ENCODE data around the gene SORCS2. TPM values are rescaled to one million over a fixed set of nuclear protein-coding genes. Genes with fewer than 3 reads are reported as not detected.
"Not testable (repeated sequence)": the region's sequence is repeated elsewhere in the genome, so short reads cannot be mapped to it uniquely, and the experiment has no call there.

Gene SORCS2
- polyA plus RNA-seq, 1 donor: 8.5 TPM

DNA sequence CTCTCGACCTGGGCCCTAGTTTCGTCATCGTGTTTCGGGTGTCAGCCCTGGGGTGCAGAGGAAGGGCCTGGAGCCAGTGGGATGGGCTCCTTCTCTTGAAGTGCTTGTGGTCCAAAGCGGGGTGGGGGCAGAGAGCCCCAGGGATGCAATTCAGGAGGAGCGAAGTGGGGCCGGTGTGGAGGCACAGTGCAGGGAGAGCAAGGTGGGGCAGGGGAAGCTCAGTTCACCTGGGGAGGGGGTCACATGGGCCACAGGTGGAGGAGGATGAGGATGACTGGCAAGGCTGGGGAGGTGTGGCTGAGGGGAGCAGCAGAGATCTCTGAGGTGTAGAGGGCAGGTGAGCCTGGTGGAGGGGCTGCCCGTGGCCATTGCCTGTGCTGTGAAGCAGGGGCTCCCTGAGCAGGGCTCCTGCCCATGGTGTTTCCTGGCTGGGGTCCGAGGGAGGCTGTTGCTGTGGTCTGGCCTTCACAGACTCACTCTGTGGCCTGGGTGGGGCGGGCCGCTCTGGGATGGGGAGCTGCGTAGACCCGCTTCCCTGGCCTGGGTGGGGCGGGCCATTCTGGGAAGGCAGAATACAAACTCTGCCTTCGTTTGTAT is 6.9 kb downstream of the SORCS2 start:
- DNase-seq: no peak

DNA sequence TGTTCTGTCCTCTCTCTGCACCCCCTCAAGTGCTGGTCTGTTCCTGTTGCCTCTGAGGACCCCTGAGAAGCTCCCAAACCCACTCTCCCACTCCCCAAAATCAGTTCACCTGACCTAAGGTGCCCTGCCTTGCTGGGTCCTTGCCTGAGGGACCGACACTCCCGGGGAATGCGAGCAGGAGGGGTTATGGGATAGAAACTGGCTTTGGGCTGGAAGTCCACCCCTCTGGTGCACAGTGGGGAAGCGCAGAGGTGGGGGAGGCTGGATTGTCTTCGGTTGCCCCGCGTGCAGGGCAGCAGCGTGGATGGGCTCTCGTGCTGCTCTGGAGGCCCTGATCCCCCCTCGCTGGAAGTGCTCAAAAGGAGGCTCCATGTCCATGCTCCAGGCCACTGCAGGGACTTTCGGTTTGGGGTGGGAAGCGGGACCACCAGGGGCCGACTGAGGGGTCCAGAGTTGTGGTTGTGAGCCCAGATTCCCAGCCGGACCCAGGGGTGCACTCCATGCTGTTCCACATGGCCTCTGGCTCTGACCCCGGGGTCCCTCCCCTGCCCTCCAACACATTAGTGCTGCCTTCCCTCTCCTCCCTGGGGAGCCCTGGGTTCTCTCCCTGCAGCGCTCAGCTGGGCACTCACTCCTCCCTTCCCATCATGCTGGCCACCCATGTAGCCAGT is 7.6 kb downstream of the SORCS2 start:
- no peak for DNase-seq

DNA sequence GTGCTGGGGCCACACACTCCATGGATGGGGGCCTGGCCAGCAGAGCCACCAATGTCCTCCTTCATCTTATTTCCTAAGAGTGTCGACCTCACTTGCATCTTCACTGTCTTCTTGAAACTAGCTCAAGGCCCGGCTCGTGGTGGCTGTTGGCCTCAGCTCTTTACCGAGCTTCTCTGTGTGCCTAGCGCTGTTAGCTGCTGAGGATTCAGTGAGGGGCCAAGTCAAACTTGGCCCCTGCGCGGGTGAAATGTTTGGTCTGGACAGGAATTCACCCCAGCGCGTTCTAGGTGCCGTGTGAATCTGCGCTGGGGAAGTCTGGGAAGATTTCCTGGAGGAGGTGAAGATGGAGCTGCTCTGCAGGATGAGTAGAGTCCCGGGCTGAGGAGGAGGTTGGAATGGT is 8.5 kb downstream of the SORCS2 start:
- no peak for DNase-seq

DNA sequence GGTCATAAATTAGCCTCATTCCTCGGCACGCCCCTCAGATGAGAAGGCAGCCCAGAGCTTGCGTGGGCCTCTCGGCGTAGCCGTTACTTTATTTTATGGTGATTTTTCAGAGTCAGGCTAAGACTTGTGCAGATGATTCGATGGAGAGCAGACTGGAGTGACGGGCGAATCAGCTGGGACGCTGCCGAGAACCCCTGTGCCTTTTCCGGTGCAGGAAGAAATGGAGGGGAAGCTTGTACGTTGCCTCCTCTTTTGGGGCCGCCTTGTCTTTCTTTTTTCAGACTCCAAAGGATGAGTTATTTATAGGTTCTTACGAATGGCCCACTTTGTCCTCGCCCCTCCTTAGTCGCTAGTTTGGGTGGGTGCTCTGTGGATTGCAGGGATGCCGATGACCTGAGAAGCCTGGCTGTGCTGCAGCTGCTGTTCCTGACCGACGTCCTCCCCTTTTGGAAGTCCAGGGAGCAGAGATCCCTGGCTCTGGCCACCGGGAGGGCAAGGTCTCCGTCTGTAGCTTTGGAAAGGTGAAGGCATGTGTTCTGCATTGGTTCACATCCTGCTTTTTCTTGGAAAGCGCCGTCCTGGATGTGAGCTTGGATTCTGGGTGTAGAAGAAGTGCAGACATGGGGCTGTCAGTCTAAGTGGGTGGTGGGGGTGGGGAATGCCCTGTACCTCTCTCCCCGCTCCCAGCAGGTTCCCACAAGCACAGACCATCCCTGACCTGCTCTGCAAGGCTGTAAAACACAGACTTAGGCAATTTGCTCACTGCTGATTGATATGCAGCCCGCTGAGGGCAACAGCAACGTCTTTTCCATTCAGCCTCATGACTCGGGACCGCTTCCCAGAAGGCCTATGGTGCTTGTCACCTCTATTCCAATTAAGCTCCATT is 9.3 kb downstream of the SORCS2 start:
- no peak for DNase-seq

DNA sequence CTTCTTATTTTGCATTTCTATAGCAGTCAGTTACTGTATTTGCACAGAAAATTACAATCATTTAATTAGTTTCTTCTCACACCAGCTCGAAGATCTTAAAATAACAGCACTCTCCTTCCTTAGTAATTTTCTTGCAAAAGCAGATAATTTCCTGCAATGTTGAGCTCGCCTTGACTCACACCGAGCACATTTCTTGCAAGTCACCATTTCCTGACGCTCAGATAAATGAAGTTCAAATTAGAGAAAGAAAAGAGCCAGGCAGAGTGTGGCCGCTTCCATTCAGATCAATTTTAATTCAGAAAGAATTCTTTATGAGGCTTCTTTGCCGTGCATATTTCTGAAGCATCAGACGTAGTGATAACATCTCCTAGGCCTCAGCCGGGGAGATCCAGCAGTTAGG is 10.1 kb downstream of the SORCS2 start:
- no peak for DNase-seq

DNA sequence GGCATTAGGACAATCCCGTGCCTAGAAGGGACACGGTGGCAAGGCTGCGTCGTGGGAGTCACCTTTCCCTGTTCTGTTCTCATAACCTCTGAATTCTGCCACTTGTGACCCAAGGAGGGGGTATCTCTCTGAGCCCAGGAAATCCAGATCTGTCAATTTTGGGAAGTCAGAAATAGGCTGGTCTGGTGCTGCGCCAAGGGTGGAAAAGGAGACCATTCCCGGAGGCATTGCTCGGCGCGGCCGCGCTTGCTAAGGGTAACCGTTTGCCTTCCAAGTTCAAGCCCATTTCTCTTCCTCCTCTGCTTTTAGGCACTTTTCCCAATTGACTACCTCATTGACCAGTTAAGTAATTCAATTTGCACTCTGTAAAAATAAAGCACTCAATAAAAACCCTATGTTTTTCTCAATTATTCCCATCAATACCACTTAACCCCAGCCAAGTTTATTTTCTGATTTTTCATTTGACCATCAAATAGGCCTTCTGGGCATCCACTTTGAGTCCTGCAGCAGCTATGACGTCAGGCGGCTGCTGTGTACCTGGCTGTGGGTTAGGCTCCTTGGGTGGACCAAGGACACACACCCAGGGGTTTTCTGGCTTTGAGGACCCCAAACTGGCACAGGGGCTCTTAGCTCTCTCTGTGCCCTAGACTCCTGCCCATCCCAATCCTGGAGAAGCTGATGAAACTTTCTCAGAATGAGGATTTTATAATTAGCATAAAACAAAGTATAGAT is 12.5 kb downstream of the SORCS2 start:
- DNase-seq: no peak

DNA sequence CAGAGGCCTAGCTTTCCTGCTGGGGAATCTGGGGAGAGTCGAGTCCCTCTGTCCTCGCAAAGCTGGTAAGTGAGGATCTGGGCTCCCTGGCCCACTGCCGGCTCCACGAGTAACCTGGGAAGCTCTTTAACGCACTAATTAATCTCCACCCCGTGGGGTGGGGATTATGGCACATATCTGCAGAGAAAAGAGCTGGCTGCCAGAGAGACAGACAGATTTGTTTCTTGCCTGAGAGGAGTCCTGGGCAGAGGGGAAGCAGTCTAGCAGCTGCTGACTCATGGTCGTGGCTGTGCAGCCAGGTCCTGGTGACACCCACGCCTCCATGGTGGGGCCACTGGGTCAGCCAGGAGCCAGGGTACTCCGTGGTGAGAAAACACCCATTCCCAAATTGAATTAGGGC is 14.0 kb downstream of the SORCS2 start:
- DNase-seq: no peak

DNA sequence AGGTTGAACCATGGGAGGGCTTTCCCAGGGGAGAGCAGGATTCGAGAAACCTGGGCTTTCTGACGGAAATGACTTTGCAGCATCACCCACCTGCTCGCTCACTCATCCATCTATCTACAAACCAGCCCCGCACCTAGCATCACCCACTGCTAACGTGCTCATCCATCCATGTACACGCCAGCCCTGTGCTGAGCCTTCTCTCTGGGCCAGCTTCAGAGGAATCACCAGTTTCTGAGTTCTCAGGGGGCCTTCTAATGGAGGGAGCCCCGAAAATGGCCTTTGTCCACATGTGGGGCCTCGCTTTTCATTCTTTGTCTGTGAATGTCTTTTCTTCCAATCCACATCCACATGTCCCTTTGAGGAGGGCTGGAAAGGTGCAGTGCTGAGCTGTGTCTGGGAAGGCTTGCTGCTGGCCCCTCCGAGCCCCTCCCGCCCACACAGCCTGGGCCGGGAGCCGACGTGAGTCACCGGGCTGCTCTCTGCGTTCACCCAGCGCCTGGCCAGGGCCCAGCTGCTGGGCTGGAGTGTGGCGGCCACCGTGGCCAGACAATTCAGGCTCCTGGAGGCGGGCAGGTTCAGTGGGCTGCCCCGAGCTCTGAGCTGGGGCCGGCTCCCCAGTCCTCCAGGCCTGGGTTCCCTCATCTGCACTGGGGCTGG is 14.7 kb downstream of the SORCS2 start:
- DNase-seq: no peak

DNA sequence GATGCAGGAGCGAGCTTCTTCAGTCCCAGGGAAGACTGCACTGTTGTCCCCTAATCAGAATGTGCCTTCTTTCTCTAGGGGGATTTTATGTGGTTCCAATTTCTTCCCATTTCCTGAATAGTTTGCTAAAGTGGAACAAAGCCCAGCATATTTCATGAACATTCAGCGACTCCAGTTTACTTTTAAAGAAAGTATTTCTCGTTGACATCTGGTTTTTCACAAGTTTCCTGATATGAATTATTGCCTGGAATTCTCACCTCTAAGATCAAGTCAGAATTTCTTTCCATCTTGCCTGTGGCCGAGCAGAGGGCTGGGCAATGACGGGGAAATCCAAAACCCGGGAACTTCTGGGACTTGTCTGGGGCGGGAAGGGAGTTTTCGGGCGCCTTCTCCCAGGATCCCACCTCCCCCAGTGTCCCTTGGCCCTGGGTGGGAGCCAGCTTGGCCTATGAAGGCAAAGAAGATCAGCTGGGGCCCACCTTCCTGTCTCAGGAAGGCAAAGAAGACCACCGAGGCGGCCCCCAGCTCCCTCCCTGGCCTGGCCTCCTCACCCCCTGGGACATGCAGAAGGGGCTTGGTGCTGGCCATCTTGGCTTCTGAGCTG is 15.4 kb downstream of the SORCS2 start:
- no peak for DNase-seq

DNA sequence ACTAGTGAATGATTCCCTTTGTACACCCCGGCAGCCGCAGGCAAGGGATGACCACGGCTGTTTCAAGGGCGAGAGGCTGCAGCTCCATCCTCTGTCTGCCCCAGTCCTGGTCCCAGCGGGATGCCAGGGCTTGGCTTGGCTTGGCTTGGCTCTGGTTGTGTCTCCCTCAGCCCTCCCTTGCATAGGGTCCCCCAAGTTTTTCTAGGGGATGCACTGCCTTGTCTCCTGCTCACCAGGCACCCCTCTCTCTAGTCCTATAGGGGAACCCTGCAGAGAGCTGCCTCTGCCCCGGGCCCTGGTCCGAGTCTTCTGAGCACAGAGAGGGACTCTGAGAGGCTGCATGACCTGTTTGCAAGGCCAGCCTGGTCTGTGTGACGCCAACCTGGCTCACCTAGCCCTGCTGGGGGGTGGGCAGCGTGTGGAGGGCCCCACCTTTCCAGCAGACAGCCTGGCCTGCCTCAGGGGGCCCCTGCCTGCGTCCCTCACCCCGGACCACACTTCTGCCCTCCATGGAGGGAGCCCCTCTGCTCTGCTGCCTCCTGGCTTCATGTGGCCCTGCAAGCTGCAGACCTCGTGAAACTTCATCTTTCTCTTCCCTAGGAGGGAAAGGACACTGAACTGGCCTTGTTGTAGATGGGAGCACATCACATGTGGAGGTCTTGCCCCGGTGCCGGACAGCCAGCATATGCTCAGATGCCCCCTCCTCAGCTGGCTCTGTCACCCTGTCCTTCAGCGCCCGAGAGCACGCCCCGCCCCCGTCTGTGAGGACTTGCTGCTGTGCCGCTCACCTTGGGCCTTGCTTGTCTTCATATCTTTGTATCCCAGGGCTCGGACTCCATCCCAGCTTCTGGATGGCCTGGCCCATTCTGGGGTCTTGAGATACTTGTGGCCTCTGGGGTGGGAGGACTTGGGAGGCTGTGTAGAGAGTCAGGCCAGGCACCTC is 16.4 kb downstream of the SORCS2 start:
- DNase-seq: no peak

DNA sequence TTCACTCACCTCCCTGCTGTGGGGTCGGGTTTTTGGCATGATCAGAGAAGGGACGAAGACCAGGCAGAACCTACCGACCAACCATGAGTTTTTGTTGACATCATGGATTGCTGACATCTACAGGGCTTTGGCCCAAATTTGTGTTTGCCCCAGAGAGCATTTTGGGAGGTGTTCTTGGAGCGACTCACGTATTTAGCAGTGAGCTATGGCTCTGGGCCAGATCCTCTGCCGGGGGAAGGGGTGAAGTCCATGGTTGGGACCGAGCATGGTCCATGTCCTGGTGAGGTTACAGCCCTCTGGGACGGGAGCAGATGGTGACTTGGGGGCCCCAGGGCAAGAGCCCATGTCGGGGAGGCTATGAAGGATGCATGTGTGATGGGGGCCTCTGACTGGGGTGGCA is 17.4 kb downstream of the SORCS2 start:
- no peak for DNase-seq

DNA sequence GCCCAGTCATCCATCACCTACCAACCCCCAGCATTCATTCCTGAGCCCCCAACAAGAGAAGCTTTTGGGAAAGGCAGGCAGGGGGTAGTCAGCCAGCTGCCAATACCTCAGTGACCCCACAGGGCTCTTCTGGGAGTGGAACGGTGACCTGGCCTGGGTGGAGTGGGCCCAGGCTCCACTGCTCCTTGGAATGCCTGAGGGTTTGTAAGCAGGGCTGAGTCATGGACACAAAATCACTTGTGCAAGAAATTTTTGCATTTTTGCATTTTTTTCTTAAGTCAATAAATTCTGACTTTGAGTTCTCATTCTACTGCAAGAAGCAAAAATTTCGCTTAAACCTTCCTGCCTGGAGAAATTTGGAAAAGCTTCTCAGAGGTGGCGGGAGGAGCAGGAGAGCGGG is 18.5 kb downstream of the SORCS2 start:
- DNase-seq: no peak

DNA sequence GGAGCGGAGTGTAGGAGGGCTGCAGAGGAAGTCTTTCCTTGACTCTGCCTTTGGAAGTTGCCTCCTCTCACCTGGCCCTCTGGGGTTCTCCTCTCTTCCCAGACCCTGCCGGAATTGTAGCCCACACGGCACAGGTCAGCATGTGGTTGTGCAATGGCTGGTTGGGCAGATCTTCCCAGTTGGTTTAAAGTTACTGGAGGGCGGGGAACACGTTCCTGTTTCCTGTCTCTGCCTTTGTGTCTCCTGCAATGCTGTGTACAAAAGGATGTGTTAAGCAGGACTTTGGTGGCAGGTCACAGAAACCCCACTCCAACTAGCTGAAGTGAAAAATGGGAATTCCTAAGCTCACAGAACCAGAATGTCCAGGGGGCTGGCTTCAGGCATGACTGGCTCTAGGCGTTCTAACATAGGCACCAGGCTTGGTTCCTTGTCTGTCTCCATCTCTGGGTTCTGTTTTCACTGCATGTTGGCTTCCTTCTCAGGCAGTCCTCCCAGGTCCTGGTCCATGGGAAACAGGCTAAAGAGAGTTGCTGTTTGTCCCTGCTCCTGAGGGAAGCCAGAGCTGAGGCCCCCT is 19.9 kb downstream of the SORCS2 start:
- DNase-seq: no peak

DNA sequence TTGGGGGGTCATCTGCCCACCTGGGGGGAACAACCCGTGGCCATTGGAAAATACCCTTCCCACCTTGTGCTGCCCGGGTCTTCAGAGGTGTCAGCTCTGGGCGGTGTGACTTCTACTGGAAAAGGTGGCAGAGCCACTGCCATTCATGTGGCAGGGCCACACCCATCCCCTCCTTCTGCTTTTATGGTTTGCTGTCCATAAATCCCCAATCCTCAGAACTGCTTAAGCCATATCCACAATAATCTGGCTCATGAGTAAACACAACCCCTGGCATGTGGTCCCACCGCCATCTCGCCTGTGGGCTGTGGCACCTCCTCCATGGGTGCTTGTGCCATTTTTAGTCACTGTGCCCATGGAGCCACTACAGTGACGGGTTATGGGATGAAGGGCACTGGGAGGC is 20.6 kb downstream of the SORCS2 start:
- DNase-seq: no peak

DNA sequence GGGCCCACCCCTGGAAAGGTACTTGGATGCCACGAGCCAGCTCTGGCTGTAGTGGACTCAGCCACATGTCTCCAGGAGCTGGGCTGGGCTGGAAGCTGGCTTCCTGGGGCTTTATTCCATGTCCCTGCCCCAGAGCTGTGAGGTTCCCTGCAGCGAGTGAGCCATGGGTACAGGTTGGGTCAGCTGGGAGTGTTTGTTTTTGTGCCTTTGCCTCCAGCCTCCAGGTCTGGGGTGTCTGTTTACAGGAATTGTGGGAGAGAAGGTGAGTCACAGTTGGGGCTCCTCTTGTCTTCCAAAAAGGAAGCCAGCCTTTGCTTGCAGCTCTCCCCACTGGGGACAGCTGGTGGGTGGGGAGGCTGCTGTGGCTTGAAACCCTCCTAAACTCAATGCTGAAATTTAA is 21.5 kb downstream of the SORCS2 start:
- no peak for DNase-seq

DNA sequence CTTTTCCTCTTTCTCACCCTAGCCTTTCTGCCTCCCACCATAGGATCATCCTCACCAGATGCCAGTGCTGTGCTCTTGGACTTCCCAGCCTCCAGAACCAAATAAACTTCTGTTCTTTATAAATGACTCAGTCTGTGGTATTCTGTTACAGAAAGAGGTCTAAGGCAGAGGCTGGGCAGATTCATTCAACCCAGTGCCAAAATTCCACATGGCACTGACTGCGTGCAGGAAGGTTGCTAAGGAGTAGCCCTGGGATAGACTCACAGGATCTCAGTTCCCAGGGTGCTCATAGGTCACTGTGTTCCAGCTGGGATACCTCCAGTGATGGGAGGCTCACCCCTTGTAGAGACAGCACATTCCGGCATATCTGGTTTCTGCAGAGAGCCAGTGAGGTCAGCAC is 22.0 kb downstream of the SORCS2 start:
- DNase-seq: no peak

DNA sequence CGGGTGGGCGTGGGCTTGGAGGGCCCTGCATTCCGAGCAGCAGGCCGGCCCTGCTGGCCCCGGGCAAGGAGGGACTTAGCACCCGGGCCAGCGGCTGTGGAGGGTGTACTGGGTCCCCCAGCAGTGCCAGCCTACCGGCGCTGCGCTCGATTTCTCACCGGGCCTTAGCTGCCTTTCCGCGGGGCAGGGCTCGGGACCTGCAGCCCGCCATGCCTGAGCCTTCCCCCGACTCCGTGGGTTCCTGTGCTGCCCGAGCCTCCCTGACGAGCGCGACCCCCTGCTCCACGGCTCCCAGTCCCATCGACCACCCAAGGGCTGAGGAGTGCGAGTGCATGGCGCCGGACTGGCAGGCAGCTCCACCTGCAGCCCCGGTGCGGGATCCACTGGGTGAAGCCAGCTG is 22.8 kb downstream of the SORCS2 start:
- not testable (repeated sequence) for DNase-seq

DNA sequence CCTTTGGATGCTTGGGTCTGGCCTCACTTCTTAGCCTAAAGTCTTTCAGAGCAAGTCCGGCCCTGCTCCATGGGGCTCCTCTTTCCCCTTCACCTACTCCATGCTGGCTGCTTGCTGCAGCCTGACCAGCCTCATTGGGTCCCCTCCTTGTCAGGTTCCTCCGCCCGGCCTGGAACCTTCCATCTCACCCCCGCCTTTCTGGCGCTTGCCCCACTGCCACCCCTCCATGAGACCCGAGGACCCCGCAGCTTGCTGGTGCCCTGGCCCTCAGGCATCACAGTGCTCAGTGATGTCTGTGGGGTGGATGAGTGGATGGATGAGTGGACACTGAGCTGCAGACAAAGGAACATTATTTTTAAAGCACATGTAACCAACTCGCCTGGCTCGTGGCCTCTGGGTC is 24.7 kb downstream of the SORCS2 start:
- DNase-seq: no peak

DNA sequence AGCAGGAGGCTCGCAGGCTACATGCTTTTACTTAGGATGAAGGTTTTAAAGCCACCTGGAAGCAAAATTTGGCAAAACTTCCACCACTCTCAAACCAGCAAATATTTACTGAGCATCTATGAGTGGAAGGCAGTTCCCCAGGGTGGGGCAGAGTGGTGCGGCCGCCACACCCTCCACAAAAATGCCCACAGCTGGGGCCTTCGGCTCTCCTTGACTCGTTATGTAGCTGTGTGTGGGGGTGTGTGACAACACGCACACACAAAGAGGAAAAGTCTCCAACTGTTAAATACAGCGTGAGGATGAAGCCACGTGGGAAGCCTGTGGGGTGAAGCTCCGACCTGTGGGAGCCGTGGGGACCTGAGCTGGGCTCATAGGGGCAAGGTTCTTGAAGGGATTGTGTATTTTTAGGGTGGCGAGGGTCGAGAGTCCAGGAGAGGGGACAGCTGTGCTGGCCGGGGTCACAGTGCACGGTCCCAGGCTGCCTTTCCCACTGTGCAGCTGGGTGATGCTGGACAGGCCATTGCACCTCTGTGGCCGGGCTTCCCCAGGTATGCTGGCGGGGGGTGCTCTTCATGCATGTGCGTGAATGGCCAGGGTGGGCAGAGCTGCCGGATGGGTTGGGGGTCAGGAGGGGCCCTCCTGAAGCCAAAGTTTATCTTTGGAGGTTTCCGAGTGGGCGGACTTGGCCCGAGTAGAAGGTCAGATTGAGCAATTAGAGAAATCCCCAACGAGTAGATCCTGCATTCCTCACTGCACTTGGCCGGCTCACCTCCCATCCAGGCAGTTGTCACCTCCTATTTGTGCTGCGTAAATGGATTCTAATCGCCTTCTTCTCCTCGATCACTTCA is 25.4 kb downstream of the SORCS2 start:
- DNase-seq: no peak
